ENCODE data around the gene ZNF141. TPM values are rescaled to one million over a fixed set of nuclear protein-coding genes. Genes with fewer than 3 reads are reported as not detected.
A peak's percentile ranks its signal among the peaks of the same experiment; 100 is the strongest.
"Not testable (repeated sequence)": the region's sequence is repeated elsewhere in the genome, so short reads cannot be mapped to it uniquely, and the experiment has no call there.

ZNF141 gene
- 10 to 100 TPM; 26.5 to 37.6 TPM for total RNA-seq

GRCh38 chr4:337143-337931, at the start of gene ZNF141:
Gene ZNF141 (plus strand): TSS chr4:337814. CDS start chr4:337984, 170 bp downstream.
- no peaks in the 10 kb centered on the region for H3K27me3 Mint-ChIP-seq
- H3K4me1 Mint-ChIP-seq (ENCODE audit: low read depth in 2 of 2), result peaks cover 38 to 43% of the 10 kb centered on the region in 2 donors
- peak within 1 kb of the TSS; percentile 99 for H3K4me3 Mint-ChIP-seq
- peak within 1 kb of the TSS; percentile 96 to 97 for H3K27ac Mint-ChIP-seq
- ATAC-seq (peak; percentile 96 to 98), DNase-seq (ENCODE audit: low spot score) (peak; percentile 96)
- peaks cover 10% of the 10 kb centered on the region for H3K9me3 Mint-ChIP-seq
- peaks cover 24% of the 10 kb centered on the region for H3K36me3 Mint-ChIP-seq

GRCh38 chr4:288891-289290, 48.7 kb upstream of the ZNF141 start:
- H3K36me3 Mint-ChIP-seq, result peaks cover 8% of the 10 kb centered on the region
- peaks cover 5% of the 10 kb centered on the region for H3K9me3 Mint-ChIP-seq
- H3K4me1 Mint-ChIP-seq (ENCODE audit: low read depth in 2 of 2), result no peaks in the 10 kb centered on the region
- no peak for ATAC-seq
- H3K27me3 Mint-ChIP-seq, result no peaks in the 10 kb centered on the region
- no peak overlapping the region for H3K27ac Mint-ChIP-seq
- DNase-seq (ENCODE audit: low spot score), result no peak
- H3K4me3 Mint-ChIP-seq, result no peak overlapping the region

GRCh38 chr4:294732-295131, 42.9 kb upstream of the ZNF141 start:
- H3K27me3 Mint-ChIP-seq, result no peaks in the 10 kb centered on the region
- H3K9me3 Mint-ChIP-seq, result peaks cover 3% of the 10 kb centered on the region
- H3K27ac Mint-ChIP-seq, result no peak overlapping the region
- ATAC-seq (no peak), DNase-seq (ENCODE audit: low spot score) (no peak)
- H3K36me3 Mint-ChIP-seq, result peaks cover 4% of the 10 kb centered on the region
- no peak overlapping the region for H3K4me3 Mint-ChIP-seq
- no peaks in the 10 kb centered on the region for H3K4me1 Mint-ChIP-seq (ENCODE audit: low read depth in 2 of 2)

- Mint-ChIP-seq H3K27ac (no peak overlapping the region), H3K4me1 (ENCODE audit: low read depth in 2 of 2) (peaks cover 4 to 12% of the 10 kb centered on the region in 2 donors), H3K27me3 (peaks cover 8 to 14% of the 10 kb centered on the region in 2 donors), H3K9me3 (peaks cover 12% of the 10 kb centered on the region), H3K4me3 (no peak overlapping the region), H3K36me3 (peaks cover 19% of the 10 kb centered on the region)
- no peak for ATAC-seq
- DNase-seq (ENCODE audit: low spot score), result no peak
Observed at GRCh38 chr4:302381-302780, 35.2 kb upstream of the ZNF141 start.

GRCh38 chr4:304516-304915, 33.1 kb upstream of the ZNF141 start:
- not testable (repeated sequence) for ATAC-seq; DNase-seq (ENCODE audit: low spot score); H3K9me3 Mint-ChIP-seq; H3K4me3 Mint-ChIP-seq; H3K27ac Mint-ChIP-seq
- Mint-ChIP-seq H3K27me3 (peaks cover 8 to 14% of the 10 kb centered on the region in 2 donors), H3K36me3 (peaks cover 19% of the 10 kb centered on the region), H3K4me1 (ENCODE audit: low read depth in 2 of 2) (peaks cover 4 to 12% of the 10 kb centered on the region in 2 donors)

- peaks cover 4 to 12% of the 10 kb centered on the region in 2 donors for H3K4me1 Mint-ChIP-seq (ENCODE audit: low read depth in 2 of 2)
- peaks cover 8 to 14% of the 10 kb centered on the region in 2 donors for H3K27me3 Mint-ChIP-seq
- ATAC-seq (no peak), DNase-seq (ENCODE audit: low spot score) (no peak)
- H3K27ac Mint-ChIP-seq, result no peak within 1 kb of the TSS
- H3K9me3 Mint-ChIP-seq, result peaks cover 9% of the 10 kb centered on the region
- H3K4me3 Mint-ChIP-seq, result no peak within 1 kb of the TSS
- peaks cover 19% of the 10 kb centered on the region for H3K36me3 Mint-ChIP-seq
Observed at GRCh38 chr4:304969-305680, 32.5 kb upstream of the ZNF141 start, which contains the start of gene ZNF732. Gene ZNF732 (minus strand): TSS chr4:305474. CDS start chr4:305310, 164 bp downstream.

- Mint-ChIP-seq H3K36me3 (peaks cover 18% of the 10 kb centered on the region), H3K4me3 (no peak overlapping the region), H3K27ac (no peak overlapping the region), H3K27me3 (peaks cover 8 to 14% of the 10 kb centered on the region in 2 donors), H3K9me3 (peaks cover 9% of the 10 kb centered on the region), H3K4me1 (ENCODE audit: low read depth in 2 of 2) (peaks cover 4 to 14% of the 10 kb centered on the region in 2 donors)
- DNase-seq (ENCODE audit: low spot score) (no peak), ATAC-seq (no peak)
Observed at GRCh38 chr4:306551-306961, 31.1 kb upstream of the ZNF141 start.

GRCh38 chr4:309807-310206, 27.8 kb upstream of the ZNF141 start:
- DNase-seq (ENCODE audit: low spot score) (no peak), ATAC-seq (no peak)
- H3K27ac Mint-ChIP-seq, result no peak overlapping the region
- peaks cover 4 to 12% of the 10 kb centered on the region in 2 donors for H3K4me1 Mint-ChIP-seq (ENCODE audit: low read depth in 2 of 2)
- peaks cover 0 to 3% of the 10 kb centered on the region in 2 donors for H3K27me3 Mint-ChIP-seq
- no peak overlapping the region for H3K4me3 Mint-ChIP-seq
- peaks cover 9% of the 10 kb centered on the region for H3K9me3 Mint-ChIP-seq
- peaks cover 21% of the 10 kb centered on the region for H3K36me3 Mint-ChIP-seq

- peaks cover 0 to 2% of the 10 kb centered on the region in 2 donors for H3K27me3 Mint-ChIP-seq
- peaks cover 0 to 2% of the 10 kb centered on the region in 2 donors for H3K4me1 Mint-ChIP-seq (ENCODE audit: low read depth in 2 of 2)
- peaks cover 18% of the 10 kb centered on the region for H3K9me3 Mint-ChIP-seq
- no peak overlapping the region for H3K27ac Mint-ChIP-seq
- ATAC-seq (no peak), DNase-seq (ENCODE audit: low spot score) (no peak)
- peaks cover 26% of the 10 kb centered on the region for H3K36me3 Mint-ChIP-seq
- H3K4me3 Mint-ChIP-seq, result no peak overlapping the region
Observed at GRCh38 chr4:314296-314903, 23.2 kb upstream of the ZNF141 start.

- Mint-ChIP-seq H3K27me3 (no peaks in the 10 kb centered on the region), H3K27ac (no peak overlapping the region), H3K9me3 (peaks cover 3% of the 10 kb centered on the region), H3K4me1 (ENCODE audit: low read depth in 2 of 2) (no peaks in the 10 kb centered on the region), H3K36me3 (peaks cover 6% of the 10 kb centered on the region), H3K4me3 (no peak overlapping the region)
- ATAC-seq (no peak), DNase-seq (ENCODE audit: low spot score) (no peak)
Observed at GRCh38 chr4:328729-329128, 8.9 kb upstream of the ZNF141 start.

GRCh38 chr4:335515-335914, 2.1 kb upstream of the ZNF141 start:
- Mint-ChIP-seq H3K27me3 (no peaks in the 10 kb centered on the region), H3K9me3 (peaks cover 8% of the 10 kb centered on the region), H3K27ac (peak overlapping the region in 1 of 2 donors; percentile 14), H3K36me3 (peaks cover 15% of the 10 kb centered on the region), H3K4me3 (peak overlapping the region; percentile 53), H3K4me1 (ENCODE audit: low read depth in 2 of 2) (peaks cover 35% of the 10 kb centered on the region in 2 donors)
- DNase-seq (ENCODE audit: low spot score), result no peak
- no peak for ATAC-seq

- H3K9me3 Mint-ChIP-seq, result peaks cover 10% of the 10 kb centered on the region
- no peak for ATAC-seq
- H3K36me3 Mint-ChIP-seq, result peaks cover 18% of the 10 kb centered on the region
- no peaks in the 10 kb centered on the region for H3K27me3 Mint-ChIP-seq
- H3K4me3 Mint-ChIP-seq, result peak overlapping the region; percentile 53
- DNase-seq (ENCODE audit: low spot score), result no peak
- H3K27ac Mint-ChIP-seq, result peak overlapping the region in 1 of 2 donors; percentile 14
- peaks cover 37 to 38% of the 10 kb centered on the region in 2 donors for H3K4me1 Mint-ChIP-seq (ENCODE audit: low read depth in 2 of 2)
Observed at GRCh38 chr4:336099-336892, 1.3 kb upstream of the ZNF141 start.

GRCh38 chr4:336893-337142, 796 bp upstream of the ZNF141 start:
- Mint-ChIP-seq H3K36me3 (peaks cover 18% of the 10 kb centered on the region), H3K4me1 (ENCODE audit: low read depth in 2 of 2) (peaks cover 38 to 40% of the 10 kb centered on the region in 2 donors), H3K27ac (peak overlapping the region; percentile 96 to 97), H3K4me3 (peak overlapping the region; percentile 99), H3K9me3 (peaks cover 10% of the 10 kb centered on the region), H3K27me3 (no peaks in the 10 kb centered on the region)
- DNase-seq (ENCODE audit: low spot score) (no peak), ATAC-seq (no peak)
